Thyroid gland (tissue), 4 donors: ENCODE data around the gene ERICH6B. TPM values are rescaled to one million over a fixed set of nuclear protein-coding genes. Genes with fewer than 3 reads are reported as not detected.

ENCODE experiments used
- DNase-seq, 2 donors: peaks; one replicate each; pipeline ENCODE4 v3.0.0-alpha.2; 2019
- H3K27ac ChIP-seq, 3 donors: fragments of 200-600 bp; sonication (generic); 1 replicate in 2 of 3; 2 replicates in 1 of 3; pipeline ENCODE4 v1.5.1; 2016 to 2019; ENCODE audit warnings: mild to moderate bottlenecking in 1 of 3, moderate library complexity in 1 of 3
- H3K27me3 ChIP-seq: fragments of 200-600 bp; sonication (generic); one replicate; pipeline ENCODE4 v1.5.1; 2019
- H3K36me3 ChIP-seq, 2 donors: fragments of 200-600 bp; sonication (generic); one replicate each; pipeline ENCODE4 v1.5.1; 2016 to 2019
- H3K4me1 ChIP-seq, 2 donors: fragments of 200-600 bp; sonication (generic); one replicate each; pipeline ENCODE4 v1.5.1; 2017 to 2019
- H3K4me3 ChIP-seq, 3 donors: fragments of 200-600 bp; sonication (generic); replicated peaks in 1 of 3; 1 replicate in 2 of 3; 2 replicates in 1 of 3; pipeline ENCODE4 v1.5.1; 2016; ENCODE audit warnings: mild to moderate bottlenecking in 1 of 3
- H3K9me3 ChIP-seq: fragments of 200-600 bp; sonication (generic); one replicate; pipeline ENCODE4 v1.5.1; 2017
- POLR2A ChIP-seq, 2 donors: fragments of 450-650 bp; IDR thresholded peaks; one replicate each; pipeline ENCODE4 v1.6.1; 2017; ENCODE audit warnings: antibody characterized with exemption in 2 of 2, mild to moderate bottlenecking in 2 of 2, moderate library complexity in 1 of 2
- WGBS, 2 donors: methylation state at CpG; one replicate each; pipeline ENCODE4 v1.1.5; 2017; 5-methylcytosine and 5-hydroxymethylcytosine counted together
- intact Hi-C: fragments of 100-400 bp; cut with DNase I; formaldehyde crosslinking; loops from one replicate; pipeline ENCODE4 v1.15.1; 2023
- total RNA-seq, 4 donors: library from RNA; depleted of rRNA; stranded (reverse); fragments of >200 nt; gene quantifications; one replicate each; pipeline ENCODE4 v1.2.3, GENCODE V29; 2016
- TF ChIP-seq, protein P1 (sequence below), 6 experiments: fragments of 200-600 bp in 3 of 6; fragments of 450-650 bp in 3 of 6; sonication (generic) in 3 of 6; IDR thresholded peaks; one replicate each; pipeline ENCODE4 v1.5.1; 2016 to 2019; ENCODE audit warnings: antibody characterized with exemption in 6 of 6, mild to moderate bottlenecking in 2 of 6, inconsistent platforms in 1 of 6, moderate library complexity in 1 of 6

ERICH6B gene
- total RNA-seq, 4 donors from 2014 or later, result not detected

DNA sequence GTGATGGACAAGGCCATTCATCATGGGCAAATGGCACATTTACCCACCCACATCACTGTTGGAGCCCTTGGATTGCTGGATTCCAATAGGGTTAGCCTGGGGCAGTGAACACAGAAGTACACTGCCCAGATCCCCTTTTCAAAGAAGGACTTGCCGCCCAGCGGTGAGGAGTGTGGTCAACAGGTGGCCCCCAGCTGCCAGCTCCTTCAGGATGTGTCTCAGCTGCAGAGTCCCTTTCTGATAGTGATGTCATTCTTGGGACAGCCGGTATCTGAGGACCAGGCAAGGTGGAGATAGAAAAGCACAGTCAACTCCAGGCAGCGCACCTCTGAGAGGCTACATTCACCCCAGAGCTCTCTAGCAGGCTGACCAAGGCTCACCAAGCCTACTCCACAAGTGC, 16.9 kb downstream of the ERICH6B start:
- Histone ChIP-seq H3K4me1 (no peaks in the 10 kb centered on the region), H3K27me3 (no peaks in the 10 kb centered on the region), H3K4me3 (no peak overlapping the region), H3K27ac (no peak overlapping the region), H3K36me3 (no peaks in the 10 kb centered on the region), H3K9me3 (no peaks in the 10 kb centered on the region)
- intact Hi-C loops, result no loop called here
- TF ChIP-seq, protein P1, sequence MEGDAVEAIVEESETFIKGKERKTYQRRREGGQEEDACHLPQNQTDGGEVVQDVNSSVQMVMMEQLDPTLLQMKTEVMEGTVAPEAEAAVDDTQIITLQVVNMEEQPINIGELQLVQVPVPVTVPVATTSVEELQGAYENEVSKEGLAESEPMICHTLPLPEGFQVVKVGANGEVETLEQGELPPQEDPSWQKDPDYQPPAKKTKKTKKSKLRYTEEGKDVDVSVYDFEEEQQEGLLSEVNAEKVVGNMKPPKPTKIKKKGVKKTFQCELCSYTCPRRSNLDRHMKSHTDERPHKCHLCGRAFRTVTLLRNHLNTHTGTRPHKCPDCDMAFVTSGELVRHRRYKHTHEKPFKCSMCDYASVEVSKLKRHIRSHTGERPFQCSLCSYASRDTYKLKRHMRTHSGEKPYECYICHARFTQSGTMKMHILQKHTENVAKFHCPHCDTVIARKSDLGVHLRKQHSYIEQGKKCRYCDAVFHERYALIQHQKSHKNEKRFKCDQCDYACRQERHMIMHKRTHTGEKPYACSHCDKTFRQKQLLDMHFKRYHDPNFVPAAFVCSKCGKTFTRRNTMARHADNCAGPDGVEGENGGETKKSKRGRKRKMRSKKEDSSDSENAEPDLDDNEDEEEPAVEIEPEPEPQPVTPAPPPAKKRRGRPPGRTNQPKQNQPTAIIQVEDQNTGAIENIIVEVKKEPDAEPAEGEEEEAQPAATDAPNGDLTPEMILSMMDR (IDR thresholded peaks at IDR 0.05), result no peak
- TF ChIP-seq POLR2A (IDR thresholded peaks at IDR 0.05), result no peak
- no peak for DNase-seq
- 95 to 100% methylated on average over 4 of the region's 4 CpGs for WGBS, 2 donors

DNA sequence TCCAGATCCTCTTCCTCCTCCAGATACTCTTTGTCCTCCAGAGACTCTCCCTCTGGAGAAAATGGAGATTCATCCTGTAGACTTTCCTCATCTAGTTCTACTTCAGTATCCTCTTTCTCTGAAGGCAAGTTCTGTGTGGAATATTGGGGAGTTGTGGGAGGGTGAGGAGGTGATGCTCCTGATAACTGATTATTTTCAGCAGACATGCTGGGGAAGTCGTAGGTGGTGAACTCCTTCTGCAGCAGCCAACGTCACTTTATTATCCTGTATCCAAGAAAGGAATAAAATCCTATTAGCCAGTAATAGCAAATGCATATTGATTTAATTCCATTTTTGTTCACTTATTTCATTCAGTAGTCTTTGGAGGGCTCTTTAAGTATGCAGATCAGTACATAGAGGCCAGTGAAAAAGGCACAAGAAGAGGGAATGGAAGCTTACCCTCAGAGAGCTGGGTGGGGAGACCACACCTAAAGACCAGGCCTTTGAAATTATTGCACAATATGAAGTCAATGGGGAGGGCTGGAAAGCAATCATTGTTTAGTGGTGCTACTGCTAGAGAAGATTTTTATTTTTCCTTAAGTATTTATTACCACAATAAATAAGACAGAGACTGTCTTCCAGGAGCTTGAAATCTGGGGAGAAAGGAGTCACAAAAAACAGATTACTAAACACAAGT, 18.6 kb downstream of the ERICH6B start:
- H3K36me3 ChIP-seq, result no peaks in the 10 kb centered on the region
- no peaks in the 10 kb centered on the region for H3K27me3 ChIP-seq
- H3K4me3 ChIP-seq, result no peak overlapping the region
- intact Hi-C loops, result no loop called here
- WGBS, 2 donors, result 89% methylated on average over 2 of the region's 2 CpGs
- TF ChIP-seq POLR2A (IDR thresholded peaks at IDR 0.05), result no peak
- TF ChIP-seq, protein P1 (IDR thresholded peaks at IDR 0.05), result no peak
- DNase-seq, result no peak
- H3K9me3 ChIP-seq, result no peaks in the 10 kb centered on the region
- no peak overlapping the region for H3K27ac ChIP-seq
- no peaks in the 10 kb centered on the region for H3K4me1 ChIP-seq

DNA sequence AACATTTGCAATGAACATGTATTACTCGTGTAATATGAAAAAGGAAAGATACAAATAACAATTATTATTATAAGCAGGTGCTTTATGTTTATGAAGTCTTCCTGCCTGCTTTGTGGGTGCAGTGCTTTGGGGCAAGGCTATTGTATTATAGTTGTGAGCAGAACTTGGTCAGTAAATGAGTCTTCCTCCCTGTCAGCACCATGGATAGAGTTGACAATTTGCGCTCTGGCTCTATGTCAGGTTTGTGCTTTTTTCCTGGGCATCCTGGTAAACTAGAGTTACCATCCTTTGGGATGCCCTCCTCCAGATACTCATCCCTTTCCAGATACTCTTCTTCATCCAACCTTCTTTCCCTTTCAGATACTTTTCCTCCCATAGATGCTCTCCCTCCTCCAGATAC, 19.6 kb downstream of the ERICH6B start:
- WGBS, 2 donors, result 54 to 56% methylated on average over 2 of the region's 2 CpGs
- DNase-seq, result no peak
- Histone ChIP-seq H3K27ac (no peak overlapping the region), H3K27me3 (no peaks in the 10 kb centered on the region), H3K4me3 (no peak overlapping the region), H3K9me3 (no peaks in the 10 kb centered on the region), H3K36me3 (no peaks in the 10 kb centered on the region), H3K4me1 (no peaks in the 10 kb centered on the region)
- TF ChIP-seq, protein P1 (IDR thresholded peaks at IDR 0.05), result no peak
- TF ChIP-seq POLR2A (IDR thresholded peaks at IDR 0.05), result no peak
- intact Hi-C loops, result no loop called here

DNA sequence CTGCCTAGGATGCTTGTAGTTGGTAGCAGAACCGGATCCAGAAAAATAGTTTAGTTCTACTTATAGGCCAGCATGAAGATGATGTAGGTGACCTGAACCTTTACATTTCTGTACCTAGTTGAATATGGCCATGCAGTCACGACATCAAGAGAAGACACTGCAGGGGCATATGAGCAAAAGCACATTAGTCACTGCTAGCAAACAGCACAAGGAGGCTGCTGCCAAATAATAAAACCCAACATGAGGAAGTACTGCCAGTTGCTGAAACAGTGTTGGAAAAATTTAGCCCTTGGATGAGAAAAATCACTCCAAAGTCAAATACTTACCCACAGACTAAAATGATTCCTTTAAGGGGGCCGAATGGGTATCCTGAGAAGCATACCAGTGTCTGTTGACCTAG, 20.8 kb downstream of the ERICH6B start:
- Histone ChIP-seq H3K9me3 (no peaks in the 10 kb centered on the region), H3K27ac (no peak overlapping the region), H3K36me3 (no peaks in the 10 kb centered on the region), H3K4me1 (no peaks in the 10 kb centered on the region), H3K4me3 (no peak overlapping the region), H3K27me3 (no peaks in the 10 kb centered on the region)
- TF ChIP-seq POLR2A (IDR thresholded peaks at IDR 0.05), result no peak
- intact Hi-C loops, result no loop called here
- 50 to 62% methylated on average over 3 of the region's 3 CpGs for WGBS, 2 donors
- DNase-seq, result no peak

DNA sequence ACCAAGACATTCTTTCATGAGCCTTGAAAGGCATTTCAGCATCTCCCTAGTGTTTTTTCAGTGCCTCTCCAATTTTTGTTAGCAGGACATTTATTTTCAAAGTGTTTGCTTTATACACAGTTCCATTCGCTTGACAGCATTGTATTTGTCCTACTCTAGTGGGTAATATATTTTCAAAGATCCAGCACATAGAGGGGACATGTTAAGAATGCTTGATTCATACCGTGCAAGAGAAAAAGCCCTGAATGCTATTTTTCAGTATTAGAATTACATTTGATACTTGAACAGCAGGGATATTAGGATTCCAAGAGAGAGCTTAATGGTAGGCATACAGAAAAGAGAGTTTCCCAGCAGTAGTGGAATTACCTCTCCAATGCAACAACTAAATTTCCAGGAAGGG, 21.3 kb downstream of the ERICH6B start:
- TF ChIP-seq, protein P1 (IDR thresholded peaks at IDR 0.05), result no peak
- TF ChIP-seq POLR2A (IDR thresholded peaks at IDR 0.05), result no peak
- intact Hi-C loops, result no loop called here
- no peaks in the 10 kb centered on the region for H3K9me3 ChIP-seq
- DNase-seq, result no peak
- H3K36me3 ChIP-seq, result no peaks in the 10 kb centered on the region
- no peak overlapping the region for H3K4me3 ChIP-seq
- WGBS, 2 donors, result 45 to 50% methylated on average over 2 of the region's 2 CpGs
- H3K27me3 ChIP-seq, result no peaks in the 10 kb centered on the region
- no peak overlapping the region for H3K27ac ChIP-seq
- H3K4me1 ChIP-seq, result no peaks in the 10 kb centered on the region
